K562 (cell line): ENCODE data around the gene TMCO2. TPM values are rescaled to one million over a fixed set of nuclear protein-coding genes. Genes with fewer than 3 reads are reported as not detected.
A peak's percentile ranks its signal among the peaks of the same experiment; 100 is the strongest.

Source experiments
- ERF ChIP-seq: fragments of 450-650 bp; formaldehyde crosslinking; IDR thresholded peaks from 2 replicates; pipeline ENCODE4 v1.4.0; 2020; ENCODE audit warnings: mild to moderate bottlenecking, mixed read lengths
- FOXA1 ChIP-seq: fragments of 450-650 bp; IDR thresholded peaks from 2 replicates; pipeline ENCODE4 v1.6.1; 2016; ENCODE audit warnings: mild to moderate bottlenecking, borderline replicate concordance
- MEIS2 ChIP-seq: fragments of 450-650 bp; IDR thresholded peaks from 2 replicates; pipeline ENCODE4 v1.6.1; 2014; ENCODE audit warnings: mild to moderate bottlenecking; ENCODE audit not compliant: partially characterized antibody
- OTX1 ChIP-seq: fragments of 450-650 bp; formaldehyde crosslinking; IDR thresholded peaks from 2 replicates; pipeline ENCODE4 v1.4.0; 2022; ENCODE audit warnings: mild to moderate bottlenecking
- ZBTB17 ChIP-seq: fragments of 450-650 bp; formaldehyde crosslinking; IDR thresholded peaks from 2 replicates; pipeline ENCODE4 v1.4.0; 2020; ENCODE audit warnings: mild to moderate bottlenecking
- ZNF384 ChIP-seq: IDR thresholded peaks from 2 replicates; pipeline ENCODE4 v1.6.1; 2012; ENCODE audit warnings: low read depth, low read length, improper control_type of control experiment
- ZNF583 ChIP-seq: fragments of 250-450 bp; sonication (Bioruptor Pico); IDR thresholded peaks from 2 replicates; pipeline ENCODE4 v1.4.0; 2020
- ZNF764 ChIP-seq: fragments of 250-450 bp; sonication (Bioruptor Pico); IDR thresholded peaks from 2 replicates; pipeline ENCODE4 v1.4.0; 2020; ENCODE audit warnings: low read depth, mild to moderate bottlenecking, moderate library complexity
- polyA plus RNA-seq, 8 experiments: library from polyadenylated mRNA; depleted of rRNA in 4 of 8; stranded (reverse) in 5 of 8; unstranded in 3 of 8; fragments of >200 nt; fragmentation: Nextera tagmentation in 2 of 8; fragmentation: Illumina TruSeq in 1 of 8; extraction: Ambion mirVana in 2 of 8; extraction: Trizol in 1 of 8; gene quantifications; 2 replicates each; pipeline versions ENCODE4 v1.2.1 to v1.2.3, GENCODE V29; 2011 to 2014; ENCODE audit warnings: inconsistent platforms in 1 of 8, missing spikeins in 1 of 8
- total RNA-seq, 7 experiments: library from RNA; depleted of rRNA in 6 of 7; stranded (reverse); fragments of >200 nt in 6 of 7; fragmentation: Illumina TruSeq in 2 of 7; extraction: Trizol in 2 of 7; gene quantifications; 2 replicates each; pipeline versions ENCODE4 v1.2.1 to v1.2.3, GENCODE V29; 2011 to 2021; ENCODE audit warnings: low replicate concordance in 1 of 7
- TF ChIP-seq, protein P1 (sequence below): fragments of 250-450 bp; sonication (Bioruptor Pico); IDR thresholded peaks from 2 replicates; pipeline ENCODE4 v1.9.0; 2021; ENCODE audit warnings: mild to moderate bottlenecking, inconsistent platforms
- TF ChIP-seq, protein P2 (sequence below): fragments of 150-350 bp; IDR thresholded peaks from 2 replicates; pipeline ENCODE4 v1.6.1; 2014; ENCODE audit warnings: low read depth, mild to moderate bottlenecking, low read length, borderline replicate concordance
- TF ChIP-seq, protein P3 (sequence below), 2 experiments: fragments of 450-650 bp; IDR thresholded peaks; 2 replicates each; pipeline ENCODE4 v1.6.1; 2018; ENCODE audit warnings: mild to moderate bottlenecking in 2 of 2, low read depth in 1 of 2; ENCODE audit not compliant: partially characterized antibody in 2 of 2
- TF ChIP-seq, protein P4 (sequence below): sonication (generic); formaldehyde crosslinking; IDR thresholded peaks from 2 replicates; pipeline ENCODE4 v1.8.0; 2023; ENCODE audit warnings: mild to moderate bottlenecking, missing genetic modification reagents
- TF ChIP-seq, protein P5 (sequence below): sonication (generic); formaldehyde crosslinking; IDR thresholded peaks from 2 replicates; pipeline ENCODE4 v1.8.1; 2023; ENCODE audit warnings: mild to moderate bottlenecking, missing genetic modification reagents

TMCO2 gene
- total and polyA plus RNA-seq, 9 of the 15 experiments (the other 6 are each of a cell fraction or from before 2014, with no cell fraction given): not detected

DNA sequence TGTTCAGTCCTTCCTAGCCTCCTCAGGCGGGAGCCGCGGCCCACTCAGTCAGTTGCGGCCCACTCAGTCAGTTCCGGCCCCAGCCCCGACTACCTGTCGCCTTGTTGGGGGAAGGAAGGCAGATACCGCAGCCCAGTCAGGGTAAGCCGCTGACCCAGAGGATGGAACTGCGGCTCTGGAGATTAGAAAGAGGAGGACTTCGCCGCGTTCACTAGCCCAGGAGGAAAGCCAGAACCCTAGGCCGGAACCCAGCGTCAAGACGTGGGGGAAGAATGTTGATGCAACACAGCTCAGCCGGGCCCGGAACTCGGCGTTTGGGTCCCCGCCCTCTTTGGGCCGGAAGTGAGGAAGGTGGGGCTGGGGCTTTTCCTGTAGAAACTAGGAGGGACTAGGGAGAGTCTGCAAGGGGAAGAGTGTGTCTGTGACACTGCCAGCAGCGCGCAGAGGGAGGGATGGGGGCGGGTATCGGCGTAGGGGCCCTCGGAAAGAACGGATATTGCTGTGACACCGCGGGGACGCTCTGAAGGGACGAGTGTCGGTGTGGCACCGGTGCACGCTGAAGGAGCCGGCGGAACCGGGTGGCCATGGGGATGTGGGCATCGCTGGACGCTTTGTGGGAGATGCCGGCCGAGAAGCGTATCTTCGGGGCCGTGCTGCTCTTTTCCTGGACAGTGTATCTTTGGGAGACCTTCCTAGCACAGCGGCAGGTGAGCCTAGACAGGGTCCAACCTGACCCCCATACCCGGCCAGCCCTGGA lies 10.1 kb downstream of the TMCO2 start, which contains the start of gene ZMPSTE24 (continued):
- TF ChIP-seq, protein P1, sequence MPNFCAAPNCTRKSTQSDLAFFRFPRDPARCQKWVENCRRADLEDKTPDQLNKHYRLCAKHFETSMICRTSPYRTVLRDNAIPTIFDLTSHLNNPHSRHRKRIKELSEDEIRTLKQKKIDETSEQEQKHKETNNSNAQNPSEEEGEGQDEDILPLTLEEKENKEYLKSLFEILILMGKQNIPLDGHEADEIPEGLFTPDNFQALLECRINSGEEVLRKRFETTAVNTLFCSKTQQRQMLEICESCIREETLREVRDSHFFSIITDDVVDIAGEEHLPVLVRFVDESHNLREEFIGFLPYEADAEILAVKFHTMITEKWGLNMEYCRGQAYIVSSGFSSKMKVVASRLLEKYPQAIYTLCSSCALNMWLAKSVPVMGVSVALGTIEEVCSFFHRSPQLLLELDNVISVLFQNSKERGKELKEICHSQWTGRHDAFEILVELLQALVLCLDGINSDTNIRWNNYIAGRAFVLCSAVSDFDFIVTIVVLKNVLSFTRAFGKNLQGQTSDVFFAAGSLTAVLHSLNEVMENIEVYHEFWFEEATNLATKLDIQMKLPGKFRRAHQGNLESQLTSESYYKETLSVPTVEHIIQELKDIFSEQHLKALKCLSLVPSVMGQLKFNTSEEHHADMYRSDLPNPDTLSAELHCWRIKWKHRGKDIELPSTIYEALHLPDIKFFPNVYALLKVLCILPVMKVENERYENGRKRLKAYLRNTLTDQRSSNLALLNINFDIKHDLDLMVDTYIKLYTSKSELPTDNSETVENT: peak; percentile 36; the same call in 1 of the 2 replicates
- no peak for TF ChIP-seq FOXA1
- 0 out of 2 replicates have a peak, but pooled peaks have one; percentile 13 for TF ChIP-seq ZBTB17
- TF ChIP-seq, protein P2, sequence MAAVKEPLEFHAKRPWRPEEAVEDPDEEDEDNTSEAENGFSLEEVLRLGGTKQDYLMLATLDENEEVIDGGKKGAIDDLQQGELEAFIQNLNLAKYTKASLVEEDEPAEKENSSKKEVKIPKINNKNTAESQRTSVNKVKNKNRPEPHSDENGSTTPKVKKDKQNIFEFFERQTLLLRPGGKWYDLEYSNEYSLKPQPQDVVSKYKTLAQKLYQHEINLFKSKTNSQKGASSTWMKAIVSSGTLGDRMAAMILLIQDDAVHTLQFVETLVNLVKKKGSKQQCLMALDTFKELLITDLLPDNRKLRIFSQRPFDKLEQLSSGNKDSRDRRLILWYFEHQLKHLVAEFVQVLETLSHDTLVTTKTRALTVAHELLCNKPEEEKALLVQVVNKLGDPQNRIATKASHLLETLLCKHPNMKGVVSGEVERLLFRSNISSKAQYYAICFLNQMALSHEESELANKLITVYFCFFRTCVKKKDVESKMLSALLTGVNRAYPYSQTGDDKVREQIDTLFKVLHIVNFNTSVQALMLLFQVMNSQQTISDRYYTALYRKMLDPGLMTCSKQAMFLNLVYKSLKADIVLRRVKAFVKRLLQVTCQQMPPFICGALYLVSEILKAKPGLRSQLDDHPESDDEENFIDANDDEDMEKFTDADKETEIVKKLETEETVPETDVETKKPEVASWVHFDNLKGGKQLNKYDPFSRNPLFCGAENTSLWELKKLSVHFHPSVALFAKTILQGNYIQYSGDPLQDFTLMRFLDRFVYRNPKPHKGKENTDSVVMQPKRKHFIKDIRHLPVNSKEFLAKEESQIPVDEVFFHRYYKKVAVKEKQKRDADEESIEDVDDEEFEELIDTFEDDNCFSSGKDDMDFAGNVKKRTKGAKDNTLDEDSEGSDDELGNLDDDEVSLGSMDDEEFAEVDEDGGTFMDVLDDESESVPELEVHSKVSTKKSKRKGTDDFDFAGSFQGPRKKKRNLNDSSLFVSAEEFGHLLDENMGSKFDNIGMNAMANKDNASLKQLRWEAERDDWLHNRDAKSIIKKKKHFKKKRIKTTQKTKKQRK: 0 out of 2 replicates have a peak, but pooled peaks have one; percentile 10
- TF ChIP-seq OTX1 (CRISPR knock-in tag): peak; percentile 40; the same call in 1 of the 2 replicates
- peak; percentile 54 for TF ChIP-seq MEIS2
- TF ChIP-seq, protein P3, sequence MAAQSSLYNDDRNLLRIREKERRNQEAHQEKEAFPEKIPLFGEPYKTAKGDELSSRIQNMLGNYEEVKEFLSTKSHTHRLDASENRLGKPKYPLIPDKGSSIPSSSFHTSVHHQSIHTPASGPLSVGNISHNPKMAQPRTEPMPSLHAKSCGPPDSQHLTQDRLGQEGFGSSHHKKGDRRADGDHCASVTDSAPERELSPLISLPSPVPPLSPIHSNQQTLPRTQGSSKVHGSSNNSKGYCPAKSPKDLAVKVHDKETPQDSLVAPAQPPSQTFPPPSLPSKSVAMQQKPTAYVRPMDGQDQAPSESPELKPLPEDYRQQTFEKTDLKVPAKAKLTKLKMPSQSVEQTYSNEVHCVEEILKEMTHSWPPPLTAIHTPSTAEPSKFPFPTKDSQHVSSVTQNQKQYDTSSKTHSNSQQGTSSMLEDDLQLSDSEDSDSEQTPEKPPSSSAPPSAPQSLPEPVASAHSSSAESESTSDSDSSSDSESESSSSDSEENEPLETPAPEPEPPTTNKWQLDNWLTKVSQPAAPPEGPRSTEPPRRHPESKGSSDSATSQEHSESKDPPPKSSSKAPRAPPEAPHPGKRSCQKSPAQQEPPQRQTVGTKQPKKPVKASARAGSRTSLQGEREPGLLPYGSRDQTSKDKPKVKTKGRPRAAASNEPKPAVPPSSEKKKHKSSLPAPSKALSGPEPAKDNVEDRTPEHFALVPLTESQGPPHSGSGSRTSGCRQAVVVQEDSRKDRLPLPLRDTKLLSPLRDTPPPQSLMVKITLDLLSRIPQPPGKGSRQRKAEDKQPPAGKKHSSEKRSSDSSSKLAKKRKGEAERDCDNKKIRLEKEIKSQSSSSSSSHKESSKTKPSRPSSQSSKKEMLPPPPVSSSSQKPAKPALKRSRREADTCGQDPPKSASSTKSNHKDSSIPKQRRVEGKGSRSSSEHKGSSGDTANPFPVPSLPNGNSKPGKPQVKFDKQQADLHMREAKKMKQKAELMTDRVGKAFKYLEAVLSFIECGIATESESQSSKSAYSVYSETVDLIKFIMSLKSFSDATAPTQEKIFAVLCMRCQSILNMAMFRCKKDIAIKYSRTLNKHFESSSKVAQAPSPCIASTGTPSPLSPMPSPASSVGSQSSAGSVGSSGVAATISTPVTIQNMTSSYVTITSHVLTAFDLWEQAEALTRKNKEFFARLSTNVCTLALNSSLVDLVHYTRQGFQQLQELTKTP (IDR thresholded peaks at IDR 0.05; ENCODE audit: low read depth in 1 of 2, partially characterized antibody in 2 of 2): peak in 1 of 2 experiments; percentile 93
- TF ChIP-seq ERF (CRISPR knock-in tag): peak; percentile 31; the same call in 1 of the 2 replicates
- TF ChIP-seq ZNF583 (CRISPR knock-in tag): peak; percentile 81
- TF ChIP-seq, protein P4, sequence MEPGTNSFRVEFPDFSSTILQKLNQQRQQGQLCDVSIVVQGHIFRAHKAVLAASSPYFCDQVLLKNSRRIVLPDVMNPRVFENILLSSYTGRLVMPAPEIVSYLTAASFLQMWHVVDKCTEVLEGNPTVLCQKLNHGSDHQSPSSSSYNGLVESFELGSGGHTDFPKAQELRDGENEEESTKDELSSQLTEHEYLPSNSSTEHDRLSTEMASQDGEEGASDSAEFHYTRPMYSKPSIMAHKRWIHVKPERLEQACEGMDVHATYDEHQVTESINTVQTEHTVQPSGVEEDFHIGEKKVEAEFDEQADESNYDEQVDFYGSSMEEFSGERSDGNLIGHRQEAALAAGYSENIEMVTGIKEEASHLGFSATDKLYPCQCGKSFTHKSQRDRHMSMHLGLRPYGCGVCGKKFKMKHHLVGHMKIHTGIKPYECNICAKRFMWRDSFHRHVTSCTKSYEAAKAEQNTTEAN (CRISPR knock-in tag): peak; percentile 88; the same call in 1 of the 2 replicates
- no peak for TF ChIP-seq ZNF384
- TF ChIP-seq, protein P5, sequence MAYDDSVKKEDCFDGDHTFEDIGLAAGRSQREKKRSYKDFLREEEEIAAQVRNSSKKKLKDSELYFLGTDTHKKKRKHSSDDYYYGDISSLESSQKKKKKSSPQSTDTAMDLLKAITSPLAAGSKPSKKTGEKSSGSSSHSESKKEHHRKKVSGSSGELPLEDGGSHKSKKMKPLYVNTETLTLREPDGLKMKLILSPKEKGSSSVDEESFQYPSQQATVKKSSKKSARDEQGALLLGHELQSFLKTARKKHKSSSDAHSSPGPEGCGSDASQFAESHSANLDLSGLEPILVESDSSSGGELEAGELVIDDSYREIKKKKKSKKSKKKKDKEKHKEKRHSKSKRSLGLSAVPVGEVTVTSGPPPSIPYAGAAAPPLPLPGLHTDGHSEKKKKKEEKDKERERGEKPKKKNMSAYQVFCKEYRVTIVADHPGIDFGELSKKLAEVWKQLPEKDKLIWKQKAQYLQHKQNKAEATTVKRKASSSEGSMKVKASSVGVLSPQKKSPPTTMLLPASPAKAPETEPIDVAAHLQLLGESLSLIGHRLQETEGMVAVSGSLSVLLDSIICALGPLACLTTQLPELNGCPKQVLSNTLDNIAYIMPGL: peak; percentile 73; the same call in 1 of the 2 replicates
- TF ChIP-seq ZNF764 (CRISPR knock-in tag): peak; percentile 22; the same call in 1 of the 2 replicates
